ENCODE measurements around the gene CTDP1.

CTDP1 gene

GRCh38 chr18:79708412-79708811, 28.8 kb downstream of the CTDP1 start:
- ChIA-PET POLR2A (no interaction called here), CTCF (interaction anchor here (0.9 kb wide), 1 partner anchor 330 kb away, joined by 3 read pairs; no protein-coding TSS in a partner anchor)
- Histone ChIP-seq H3K36me3 (ENCODE audit: control insufficient read depth in 4 of 4, insufficient read depth in 4 of 4, low read length in 3 of 4) (peaks cover 14 to 92% (median 72%) of the 10 kb centered on the region in 4 experiments), H3K4me1 (ENCODE audit: control extremely low read depth in 1 of 4, control insufficient read depth in 4 of 4, insufficient read depth in 4 of 4, low read length in 3 of 4) (no peaks in the 10 kb centered on the region), H3K27ac (ENCODE audit: insufficient read depth in 1 of 2, low read depth in 1 of 2, low read length in 2 of 2, poor library complexity in 1 of 2, severe bottlenecking in 2 of 2) (no peak overlapping the region), H3K4me3 (ENCODE audit: control insufficient read depth in 1 of 7, extremely low read depth in 1 of 7, insufficient read depth in 4 of 7, low read depth in 2 of 7, low read length in 6 of 7) (no peak overlapping the region), H3K27me3 (replicated peaks in 2 of 5; ENCODE audit: control insufficient read depth in 4 of 5, insufficient read depth in 5 of 5, low read length in 4 of 5) (no peaks in the 10 kb centered on the region), H3K9me3 (ENCODE audit: control extremely low read depth in 1 of 5, control insufficient read depth in 4 of 5, insufficient read depth in 2 of 5, low read depth in 1 of 5, low read length in 4 of 5) (no peaks in the 10 kb centered on the region)
- no peak for DNase-seq
- 96% methylated on average over 14 of the region's 21 CpGs for WGBS (ENCODE audit: insufficient coverage)

GRCh38 chr18:79712206-79712857, 32.7 kb downstream of the CTDP1 start:
- Histone ChIP-seq H3K9me3 (ENCODE audit: control extremely low read depth in 1 of 5, control insufficient read depth in 4 of 5, insufficient read depth in 2 of 5, low read depth in 1 of 5, low read length in 4 of 5) (no peaks in the 10 kb centered on the region), H3K4me3 (ENCODE audit: control insufficient read depth in 1 of 7, extremely low read depth in 1 of 7, insufficient read depth in 4 of 7, low read depth in 2 of 7, low read length in 6 of 7) (no peak overlapping the region), H3K36me3 (ENCODE audit: control insufficient read depth in 4 of 4, insufficient read depth in 4 of 4, low read length in 3 of 4) (peaks cover 21 to 88% (median 76%) of the 10 kb centered on the region in 4 experiments), H3K27me3 (replicated peaks in 2 of 5; ENCODE audit: control insufficient read depth in 4 of 5, insufficient read depth in 5 of 5, low read length in 4 of 5) (no peaks in the 10 kb centered on the region), H3K4me1 (ENCODE audit: control extremely low read depth in 1 of 4, control insufficient read depth in 4 of 4, insufficient read depth in 4 of 4, low read length in 3 of 4) (no peaks in the 10 kb centered on the region), H3K27ac (ENCODE audit: insufficient read depth in 1 of 2, low read depth in 1 of 2, low read length in 2 of 2, poor library complexity in 1 of 2, severe bottlenecking in 2 of 2) (no peak overlapping the region)
- WGBS (ENCODE audit: insufficient coverage): 94% methylated on average over 16 of the region's 20 CpGs
- POLR2A ChIA-PET: interaction anchor here (0.6 kb wide), 1 partner anchor 470 kb away, joined by 3 read pairs; no protein-coding TSS in a partner anchor
- CTCF ChIA-PET: interaction anchor here (1.2 kb wide), 1 partner anchor 11 kb away, joined by 3 read pairs; no protein-coding TSS in a partner anchor
- no peak for DNase-seq

- Histone ChIP-seq H3K4me3 (ENCODE audit: control insufficient read depth in 1 of 7, extremely low read depth in 1 of 7, insufficient read depth in 4 of 7, low read depth in 2 of 7, low read length in 6 of 7) (no peak overlapping the region), H3K9me3 (ENCODE audit: control extremely low read depth in 1 of 5, control insufficient read depth in 4 of 5, insufficient read depth in 2 of 5, low read depth in 1 of 5, low read length in 4 of 5) (no peaks in the 10 kb centered on the region), H3K27me3 (replicated peaks in 2 of 5; ENCODE audit: control insufficient read depth in 4 of 5, insufficient read depth in 5 of 5, low read length in 4 of 5) (no peaks in the 10 kb centered on the region), H3K27ac (ENCODE audit: insufficient read depth in 1 of 2, low read depth in 1 of 2, low read length in 2 of 2, poor library complexity in 1 of 2, severe bottlenecking in 2 of 2) (no peak overlapping the region), H3K4me1 (ENCODE audit: control extremely low read depth in 1 of 4, control insufficient read depth in 4 of 4, insufficient read depth in 4 of 4, low read length in 3 of 4) (no peaks in the 10 kb centered on the region), H3K36me3 (ENCODE audit: control insufficient read depth in 4 of 4, insufficient read depth in 4 of 4, low read length in 3 of 4) (peaks cover 17 to 88% (median 76%) of the 10 kb centered on the region in 4 experiments)
- WGBS (ENCODE audit: insufficient coverage): over 99% methylated on average over 8 of the region's 11 CpGs
- ChIA-PET CTCF (no interaction called here), POLR2A (no interaction called here)
- no peak for DNase-seq
Observed at GRCh38 chr18:79713341-79713740, 33.7 kb downstream of the CTDP1 start.

DNA sequence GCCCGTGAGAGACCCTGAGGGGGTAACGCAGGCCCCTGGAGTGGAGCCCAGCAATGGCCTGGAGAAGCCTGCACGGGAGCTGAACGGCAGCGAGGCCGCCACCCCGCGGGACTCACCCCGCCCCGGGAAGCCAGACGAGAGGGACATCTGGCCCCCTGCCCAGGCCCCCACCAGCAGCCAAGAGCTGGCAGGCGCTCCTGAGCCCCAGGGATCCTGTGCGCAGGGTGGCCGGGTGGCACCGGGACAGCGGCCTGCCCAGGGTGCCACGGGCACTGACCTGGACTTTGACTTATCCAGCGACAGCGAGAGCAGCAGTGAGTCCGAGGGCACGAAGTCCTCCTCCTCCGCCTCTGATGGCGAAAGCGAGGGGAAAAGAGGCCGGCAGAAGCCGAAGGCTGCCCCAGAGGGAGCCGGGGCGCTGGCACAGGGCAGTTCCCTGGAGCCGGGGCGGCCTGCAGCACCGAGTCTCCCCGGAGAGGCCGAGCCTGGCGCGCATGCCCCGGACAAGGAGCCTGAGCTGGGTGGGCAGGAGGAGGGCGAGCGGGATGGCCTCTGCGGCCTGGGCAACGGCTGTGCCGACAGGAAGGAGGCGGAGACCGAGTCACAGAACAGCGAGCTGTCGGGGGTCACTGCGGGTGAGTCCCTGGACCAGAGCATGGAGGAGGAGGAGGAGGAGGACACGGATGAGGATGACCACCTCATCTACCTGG, 35.1 kb downstream of the CTDP1 start:
- H3K36me3 ChIP-seq (ENCODE audit: control insufficient read depth in 4 of 4, insufficient read depth in 4 of 4, low read length in 3 of 4): peaks cover 15 to 93% (median 81%) of the 10 kb centered on the region in 4 experiments
- no peaks in the 10 kb centered on the region for H3K27me3 ChIP-seq (replicated peaks in 2 of 5; ENCODE audit: control insufficient read depth in 4 of 5, insufficient read depth in 5 of 5, low read length in 4 of 5)
- no peak overlapping the region for H3K4me3 ChIP-seq (ENCODE audit: control insufficient read depth in 1 of 7, extremely low read depth in 1 of 7, insufficient read depth in 4 of 7, low read depth in 2 of 7, low read length in 6 of 7)
- ChIA-PET POLR2A (no interaction called here), CTCF (no interaction called here)
- no peak for DNase-seq
- WGBS (ENCODE audit: insufficient coverage): 99% methylated on average over 40 of the region's 47 CpGs
- no peaks in the 10 kb centered on the region for H3K4me1 ChIP-seq (ENCODE audit: control extremely low read depth in 1 of 4, control insufficient read depth in 4 of 4, insufficient read depth in 4 of 4, low read length in 3 of 4)
- H3K9me3 ChIP-seq (ENCODE audit: control extremely low read depth in 1 of 5, control insufficient read depth in 4 of 5, insufficient read depth in 2 of 5, low read depth in 1 of 5, low read length in 4 of 5): peaks cover 0 to 3% (median 0%) of the 10 kb centered on the region in 5 experiments
- H3K27ac ChIP-seq (ENCODE audit: insufficient read depth in 1 of 2, low read depth in 1 of 2, low read length in 2 of 2, poor library complexity in 1 of 2, severe bottlenecking in 2 of 2): no peak overlapping the region

DNA sequence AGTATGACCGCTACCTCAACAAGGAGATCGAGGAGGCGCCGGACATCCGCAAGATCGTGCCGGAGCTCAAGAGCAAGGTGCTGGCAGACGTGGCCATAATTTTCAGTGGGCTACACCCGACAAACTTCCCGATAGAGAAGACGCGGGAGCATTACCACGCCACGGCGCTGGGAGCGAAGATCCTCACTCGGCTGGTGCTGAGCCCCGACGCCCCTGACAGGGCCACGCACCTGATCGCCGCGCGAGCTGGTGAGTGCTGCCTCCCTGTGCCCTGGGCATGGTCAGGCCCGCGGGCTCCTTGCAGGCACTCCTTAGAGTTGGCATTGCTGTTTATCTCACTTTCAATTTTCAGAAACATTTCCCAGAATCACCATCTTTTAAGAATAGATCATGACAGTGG, 35.7 kb downstream of the CTDP1 start:
- DNase-seq: no peak
- CTCF ChIA-PET: no interaction called here
- peaks cover 19 to 93% (median 79%) of the 10 kb centered on the region in 4 experiments for H3K36me3 ChIP-seq (ENCODE audit: control insufficient read depth in 4 of 4, insufficient read depth in 4 of 4, low read length in 3 of 4)

GRCh38 chr18:79717059-79717458, 37.5 kb downstream of the CTDP1 start:
- Histone ChIP-seq H3K27ac (ENCODE audit: insufficient read depth in 1 of 2, low read depth in 1 of 2, low read length in 2 of 2, poor library complexity in 1 of 2, severe bottlenecking in 2 of 2) (no peak overlapping the region), H3K4me3 (ENCODE audit: control insufficient read depth in 1 of 7, extremely low read depth in 1 of 7, insufficient read depth in 4 of 7, low read depth in 2 of 7, low read length in 6 of 7) (no peak overlapping the region), H3K36me3 (ENCODE audit: control insufficient read depth in 4 of 4, insufficient read depth in 4 of 4, low read length in 3 of 4) (peaks cover 24 to 90% (median 77%) of the 10 kb centered on the region in 4 experiments), H3K9me3 (ENCODE audit: control extremely low read depth in 1 of 5, control insufficient read depth in 4 of 5, insufficient read depth in 2 of 5, low read depth in 1 of 5, low read length in 4 of 5) (peaks cover 0 to 3% (median 0%) of the 10 kb centered on the region in 5 experiments), H3K27me3 (replicated peaks in 2 of 5; ENCODE audit: control insufficient read depth in 4 of 5, insufficient read depth in 5 of 5, low read length in 4 of 5) (no peaks in the 10 kb centered on the region), H3K4me1 (ENCODE audit: control extremely low read depth in 1 of 4, control insufficient read depth in 4 of 4, insufficient read depth in 4 of 4, low read length in 3 of 4) (no peaks in the 10 kb centered on the region)
- DNase-seq: no peak
- POLR2A ChIA-PET: no interaction called here
- CTCF ChIA-PET: interaction anchor here (1.4 kb wide), 1 partner anchor 14 kb away, joined by 3 read pairs; no protein-coding TSS in a partner anchor
- WGBS (ENCODE audit: insufficient coverage): 94% methylated on average over 3 of the region's 7 CpGs

More for the DNA sequence above, 35.7 kb downstream of the CTDP1 start:
- POLR2A ChIA-PET: no interaction called here
- Histone ChIP-seq H3K4me3 (ENCODE audit: control insufficient read depth in 1 of 7, extremely low read depth in 1 of 7, insufficient read depth in 4 of 7, low read depth in 2 of 7, low read length in 6 of 7) (no peak overlapping the region), H3K4me1 (ENCODE audit: control extremely low read depth in 1 of 4, control insufficient read depth in 4 of 4, insufficient read depth in 4 of 4, low read length in 3 of 4) (no peaks in the 10 kb centered on the region), H3K9me3 (ENCODE audit: control extremely low read depth in 1 of 5, control insufficient read depth in 4 of 5, insufficient read depth in 2 of 5, low read depth in 1 of 5, low read length in 4 of 5) (peaks cover 0 to 3% (median 0%) of the 10 kb centered on the region in 5 experiments), H3K27ac (ENCODE audit: insufficient read depth in 1 of 2, low read depth in 1 of 2, low read length in 2 of 2, poor library complexity in 1 of 2, severe bottlenecking in 2 of 2) (no peak overlapping the region), H3K27me3 (replicated peaks in 2 of 5; ENCODE audit: control insufficient read depth in 4 of 5, insufficient read depth in 5 of 5, low read length in 4 of 5) (no peaks in the 10 kb centered on the region)
- 97% methylated on average over 24 of the region's 26 CpGs for WGBS (ENCODE audit: insufficient coverage)

- ChIA-PET POLR2A (no interaction called here), CTCF (interaction anchor here (1.4 kb wide), 1 partner anchor 14 kb away, joined by 3 read pairs; no protein-coding TSS in a partner anchor)
- no peaks in the 10 kb centered on the region for H3K27me3 ChIP-seq (replicated peaks in 2 of 5; ENCODE audit: control insufficient read depth in 4 of 5, insufficient read depth in 5 of 5, low read length in 4 of 5)
- no peak overlapping the region for H3K4me3 ChIP-seq (ENCODE audit: control insufficient read depth in 1 of 7, extremely low read depth in 1 of 7, insufficient read depth in 4 of 7, low read depth in 2 of 7, low read length in 6 of 7)
- DNase-seq: no peak
- peaks cover 25 to 90% (median 78%) of the 10 kb centered on the region in 4 experiments for H3K36me3 ChIP-seq (ENCODE audit: control insufficient read depth in 4 of 4, insufficient read depth in 4 of 4, low read length in 3 of 4)
- peaks cover 0 to 3% (median 0%) of the 10 kb centered on the region in 5 experiments for H3K9me3 ChIP-seq (ENCODE audit: control extremely low read depth in 1 of 5, control insufficient read depth in 4 of 5, insufficient read depth in 2 of 5, low read depth in 1 of 5, low read length in 4 of 5)
- 96% methylated on average over 29 of the region's 29 CpGs for WGBS (ENCODE audit: insufficient coverage)
- H3K27ac ChIP-seq (ENCODE audit: insufficient read depth in 1 of 2, low read depth in 1 of 2, low read length in 2 of 2, poor library complexity in 1 of 2, severe bottlenecking in 2 of 2): no peak overlapping the region
- no peaks in the 10 kb centered on the region for H3K4me1 ChIP-seq (ENCODE audit: control extremely low read depth in 1 of 4, control insufficient read depth in 4 of 4, insufficient read depth in 4 of 4, low read length in 3 of 4)
Observed at GRCh38 chr18:79717555-79718074, 38.0 kb downstream of the CTDP1 start.
